WTC11 (cell line): ENCODE measurements around the gene GUCD1. TPM values are rescaled to one million over a fixed set of nuclear protein-coding genes. Genes with fewer than 3 reads are reported as not detected.

Experiments used
- ATAC-seq: fragments of 200-7000 bp; cut with Tn5 transposase; 2 replicates; pipeline ENCODE4 v1.10.0; 2021; ENCODE audit warnings: mild to moderate bottlenecking, moderate library complexity
- CTCF ChIA-PET: fragments of 300-600 bp; sonication (Branson Sonifier 250); formaldehyde crosslinking; loops from one replicate; lab custom pipeline; 2021; ENCODE audit warnings: antibody characterized with exemption; lab: Charles Lee
- POLR2A ChIA-PET: fragments of 350-600 bp; sonication (Branson Sonifier 250); formaldehyde crosslinking; loops from one replicate; lab custom pipeline; 2021; ENCODE audit warnings: antibody characterized with exemption; lab: Charles Lee
- DNase-seq: peaks from one replicate; pipeline ENCODE4 v3.0.0; 2021; ENCODE audit warnings: low spot score
- H3K27ac Mint-ChIP-seq: 2 replicates; pipeline ENCODE4 v1.8.0; 2021; ENCODE audit warnings: mixed read lengths
- H3K27me3 Mint-ChIP-seq: 2 replicates; pipeline ENCODE4 v1.8.0; 2021; ENCODE audit warnings: low read depth, mild to moderate bottlenecking, moderate library complexity, mixed read lengths
- H3K36me3 Mint-ChIP-seq: 2 replicates; pipeline ENCODE4 v1.8.0; 2021; ENCODE audit warnings: mixed read lengths
- H3K4me1 Mint-ChIP-seq: 2 replicates; pipeline ENCODE4 v1.8.0; 2022; ENCODE audit warnings: mixed read lengths
- H3K4me3 Mint-ChIP-seq: 2 replicates; pipeline ENCODE4 v1.8.0; 2021; ENCODE audit warnings: mild to moderate bottlenecking, moderate library complexity, mixed read lengths
- H3K9me3 Mint-ChIP-seq: 2 replicates; pipeline ENCODE4 v1.8.0; 2021; ENCODE audit warnings: mixed read lengths
- CBFB ChIP-seq: sonication (generic); formaldehyde crosslinking; IDR thresholded peaks from 2 replicates; pipeline ENCODE4 v1.8.1; 2022; ENCODE audit warnings: mild to moderate bottlenecking, low read depth, missing genetic modification reagents
- FOXJ3 ChIP-seq: sonication (generic); formaldehyde crosslinking; IDR thresholded peaks from 2 replicates; pipeline ENCODE4 v1.9.0; 2021; ENCODE audit warnings: missing genetic modification reagents, mild to moderate bottlenecking, borderline replicate concordance
- HMGA2 ChIP-seq: fragments of 250-450 bp; sonication (Bioruptor Pico); IDR thresholded peaks from 2 replicates; pipeline ENCODE4 v1.4.0; 2021; ENCODE audit warnings: mild to moderate bottlenecking, moderate library complexity
- MLX ChIP-seq: sonication (generic); formaldehyde crosslinking; IDR thresholded peaks from 2 replicates; pipeline ENCODE4 v1.8.1; 2023; ENCODE audit warnings: mild to moderate bottlenecking, missing genetic modification reagents, moderate library complexity
- MYBL2 ChIP-seq: sonication (generic); formaldehyde crosslinking; IDR thresholded peaks from 2 replicates; pipeline ENCODE4 v1.8.1; 2023; ENCODE audit warnings: mild to moderate bottlenecking, moderate library complexity, missing genetic modification reagents
- NFE2L1 ChIP-seq: sonication (generic); formaldehyde crosslinking; IDR thresholded peaks from 2 replicates; pipeline ENCODE4 v1.8.1; 2023; ENCODE audit warnings: missing genetic modification reagents
- ZNF232 ChIP-seq: sonication (generic); formaldehyde crosslinking; IDR thresholded peaks from 2 replicates; pipeline ENCODE4 v1.8.0; 2022; ENCODE audit warnings: mild to moderate bottlenecking, missing genetic modification reagents
- ZNF263 ChIP-seq: sonication (generic); formaldehyde crosslinking; IDR thresholded peaks from 2 replicates; pipeline ENCODE4 v1.8.1; 2022; ENCODE audit warnings: low read depth, mild to moderate bottlenecking, moderate library complexity, missing genetic modification reagents
- ZNF425 ChIP-seq: fragments of 250-450 bp; sonication (Bioruptor Pico); conservative IDR thresholded peaks from 2 replicates; pipeline ENCODE4 v1.9.0; 2021; ENCODE audit warnings: mild to moderate bottlenecking
- ZNF671 ChIP-seq: fragments of 250-450 bp; sonication (Bioruptor Pico); IDR thresholded peaks from 2 replicates; pipeline ENCODE4 v1.8.0; 2021; ENCODE audit warnings: mild to moderate bottlenecking
- total RNA-seq: library from RNA; stranded (reverse); gene quantifications from 3 replicates; pipeline ENCODE4 v1.2.3, GENCODE V29; 2021
- TF ChIP-seq, protein P1 (sequence below): sonication (generic); formaldehyde crosslinking; IDR thresholded peaks from 2 replicates; pipeline ENCODE4 v1.8.1; 2022; ENCODE audit warnings: low read depth, missing genetic modification reagents, borderline replicate concordance
- TF ChIP-seq, protein P2 (sequence below): fragments of 250-450 bp; sonication (Bioruptor Pico); IDR thresholded peaks from 2 replicates; pipeline ENCODE4 v1.9.0; 2021; ENCODE audit warnings: mild to moderate bottlenecking, borderline replicate concordance
- TF ChIP-seq, protein P3 (sequence below): fragments of 250-450 bp; sonication (Bioruptor Pico); IDR thresholded peaks from 2 replicates; pipeline ENCODE4 v1.8.0; 2021; ENCODE audit warnings: mild to moderate bottlenecking
- TF ChIP-seq, protein P4 (sequence below): sonication (generic); formaldehyde crosslinking; IDR thresholded peaks from 2 replicates; pipeline ENCODE4 v1.8.1; 2022; ENCODE audit warnings: mild to moderate bottlenecking, missing genetic modification reagents, moderate library complexity, borderline replicate concordance
- TF ChIP-seq, protein P5 (sequence below): fragments of 250-450 bp; sonication (Bioruptor Pico); IDR thresholded peaks from 2 replicates; pipeline ENCODE4 v1.9.0; 2021; ENCODE audit warnings: mild to moderate bottlenecking
- TF ChIP-seq, protein P6 (sequence below): sonication (generic); formaldehyde crosslinking; IDR thresholded peaks from 2 replicates; pipeline ENCODE4 v1.8.1; 2023; ENCODE audit warnings: mild to moderate bottlenecking, missing genetic modification reagents

The GUCD1 gene
- total RNA-seq, 1 experiment from 2014 or later: 105 TPM

DNA sequence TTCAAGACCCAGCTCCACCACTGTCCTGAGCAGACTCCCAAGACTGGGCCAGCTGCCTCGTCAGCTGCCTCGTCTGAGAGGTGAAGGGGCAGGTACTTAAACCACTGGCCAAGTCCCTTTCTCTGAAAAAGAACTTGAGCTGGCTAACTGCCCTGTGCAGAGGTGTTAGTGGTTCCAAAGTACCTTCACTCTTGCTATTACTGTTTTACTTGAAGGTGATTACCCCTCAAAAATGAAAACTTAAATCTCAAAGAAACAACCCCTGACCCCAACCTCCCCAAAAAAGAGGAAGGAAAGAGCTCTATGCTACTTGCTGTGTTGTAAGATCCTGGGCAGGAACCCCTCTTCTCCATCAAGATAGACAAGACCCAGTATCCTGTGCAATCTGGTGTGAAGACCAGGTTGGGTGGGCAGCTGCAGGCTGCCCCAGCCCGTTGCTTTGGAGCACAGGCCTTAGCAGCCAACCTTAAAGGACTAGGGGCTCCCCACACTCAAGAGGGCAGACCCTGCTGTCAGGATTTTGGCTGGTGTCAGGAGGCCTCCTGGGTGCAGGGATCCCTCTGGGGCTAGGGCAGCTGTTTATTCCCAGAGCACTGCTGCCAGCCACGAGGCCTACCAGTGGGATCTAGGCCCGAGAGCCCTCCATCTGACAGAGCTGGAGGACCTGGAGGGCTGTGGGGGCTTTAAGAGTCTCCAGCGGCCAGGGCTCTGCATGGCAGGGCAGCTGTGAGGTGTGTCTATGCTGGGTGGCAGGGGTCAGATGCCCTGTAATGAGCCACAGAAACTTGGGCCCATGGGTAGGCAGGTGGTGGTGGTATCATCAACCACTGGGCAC, 13.0 kb downstream of the GUCD1 start:
- H3K4me1 Mint-ChIP-seq: no peaks in the 10 kb centered on the region
- H3K27ac Mint-ChIP-seq: no peak overlapping the region
- ATAC-seq (no peak), DNase-seq (no peak)
- CTCF ChIA-PET: no interaction called here
- TF ChIP-seq, protein P1, sequence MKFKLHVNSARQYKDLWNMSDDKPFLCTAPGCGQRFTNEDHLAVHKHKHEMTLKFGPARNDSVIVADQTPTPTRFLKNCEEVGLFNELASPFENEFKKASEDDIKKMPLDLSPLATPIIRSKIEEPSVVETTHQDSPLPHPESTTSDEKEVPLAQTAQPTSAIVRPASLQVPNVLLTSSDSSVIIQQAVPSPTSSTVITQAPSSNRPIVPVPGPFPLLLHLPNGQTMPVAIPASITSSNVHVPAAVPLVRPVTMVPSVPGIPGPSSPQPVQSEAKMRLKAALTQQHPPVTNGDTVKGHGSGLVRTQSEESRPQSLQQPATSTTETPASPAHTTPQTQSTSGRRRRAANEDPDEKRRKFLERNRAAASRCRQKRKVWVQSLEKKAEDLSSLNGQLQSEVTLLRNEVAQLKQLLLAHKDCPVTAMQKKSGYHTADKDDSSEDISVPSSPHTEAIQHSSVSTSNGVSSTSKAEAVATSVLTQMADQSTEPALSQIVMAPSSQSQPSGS (CRISPR knock-in tag): no peak
- TF ChIP-seq FOXJ3 (CRISPR knock-in tag) (no peak), HMGA2 (CRISPR knock-in tag) (no peak), NFE2L1 (no peak), ZNF671 (CRISPR knock-in tag) (no peak), ZNF263 (CRISPR knock-in tag) (no peak)
- TF ChIP-seq, protein P2, sequence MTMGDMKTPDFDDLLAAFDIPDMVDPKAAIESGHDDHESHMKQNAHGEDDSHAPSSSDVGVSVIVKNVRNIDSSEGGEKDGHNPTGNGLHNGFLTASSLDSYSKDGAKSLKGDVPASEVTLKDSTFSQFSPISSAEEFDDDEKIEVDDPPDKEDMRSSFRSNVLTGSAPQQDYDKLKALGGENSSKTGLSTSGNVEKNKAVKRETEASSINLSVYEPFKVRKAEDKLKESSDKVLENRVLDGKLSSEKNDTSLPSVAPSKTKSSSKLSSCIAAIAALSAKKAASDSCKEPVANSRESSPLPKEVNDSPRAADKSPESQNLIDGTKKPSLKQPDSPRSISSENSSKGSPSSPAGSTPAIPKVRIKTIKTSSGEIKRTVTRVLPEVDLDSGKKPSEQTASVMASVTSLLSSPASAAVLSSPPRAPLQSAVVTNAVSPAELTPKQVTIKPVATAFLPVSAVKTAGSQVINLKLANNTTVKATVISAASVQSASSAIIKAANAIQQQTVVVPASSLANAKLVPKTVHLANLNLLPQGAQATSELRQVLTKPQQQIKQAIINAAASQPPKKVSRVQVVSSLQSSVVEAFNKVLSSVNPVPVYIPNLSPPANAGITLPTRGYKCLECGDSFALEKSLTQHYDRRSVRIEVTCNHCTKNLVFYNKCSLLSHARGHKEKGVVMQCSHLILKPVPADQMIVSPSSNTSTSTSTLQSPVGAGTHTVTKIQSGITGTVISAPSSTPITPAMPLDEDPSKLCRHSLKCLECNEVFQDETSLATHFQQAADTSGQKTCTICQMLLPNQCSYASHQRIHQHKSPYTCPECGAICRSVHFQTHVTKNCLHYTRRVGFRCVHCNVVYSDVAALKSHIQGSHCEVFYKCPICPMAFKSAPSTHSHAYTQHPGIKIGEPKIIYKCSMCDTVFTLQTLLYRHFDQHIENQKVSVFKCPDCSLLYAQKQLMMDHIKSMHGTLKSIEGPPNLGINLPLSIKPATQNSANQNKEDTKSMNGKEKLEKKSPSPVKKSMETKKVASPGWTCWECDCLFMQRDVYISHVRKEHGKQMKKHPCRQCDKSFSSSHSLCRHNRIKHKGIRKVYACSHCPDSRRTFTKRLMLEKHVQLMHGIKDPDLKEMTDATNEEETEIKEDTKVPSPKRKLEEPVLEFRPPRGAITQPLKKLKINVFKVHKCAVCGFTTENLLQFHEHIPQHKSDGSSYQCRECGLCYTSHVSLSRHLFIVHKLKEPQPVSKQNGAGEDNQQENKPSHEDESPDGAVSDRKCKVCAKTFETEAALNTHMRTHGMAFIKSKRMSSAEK (CRISPR knock-in tag): no peak
- TF ChIP-seq, protein P3, sequence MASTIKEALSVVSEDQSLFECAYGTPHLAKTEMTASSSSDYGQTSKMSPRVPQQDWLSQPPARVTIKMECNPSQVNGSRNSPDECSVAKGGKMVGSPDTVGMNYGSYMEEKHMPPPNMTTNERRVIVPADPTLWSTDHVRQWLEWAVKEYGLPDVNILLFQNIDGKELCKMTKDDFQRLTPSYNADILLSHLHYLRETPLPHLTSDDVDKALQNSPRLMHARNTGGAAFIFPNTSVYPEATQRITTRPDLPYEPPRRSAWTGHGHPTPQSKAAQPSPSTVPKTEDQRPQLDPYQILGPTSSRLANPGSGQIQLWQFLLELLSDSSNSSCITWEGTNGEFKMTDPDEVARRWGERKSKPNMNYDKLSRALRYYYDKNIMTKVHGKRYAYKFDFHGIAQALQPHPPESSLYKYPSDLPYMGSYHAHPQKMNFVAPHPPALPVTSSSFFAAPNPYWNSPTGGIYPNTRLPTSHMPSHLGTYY (CRISPR knock-in tag): no peak
- TF ChIP-seq, protein P4, sequence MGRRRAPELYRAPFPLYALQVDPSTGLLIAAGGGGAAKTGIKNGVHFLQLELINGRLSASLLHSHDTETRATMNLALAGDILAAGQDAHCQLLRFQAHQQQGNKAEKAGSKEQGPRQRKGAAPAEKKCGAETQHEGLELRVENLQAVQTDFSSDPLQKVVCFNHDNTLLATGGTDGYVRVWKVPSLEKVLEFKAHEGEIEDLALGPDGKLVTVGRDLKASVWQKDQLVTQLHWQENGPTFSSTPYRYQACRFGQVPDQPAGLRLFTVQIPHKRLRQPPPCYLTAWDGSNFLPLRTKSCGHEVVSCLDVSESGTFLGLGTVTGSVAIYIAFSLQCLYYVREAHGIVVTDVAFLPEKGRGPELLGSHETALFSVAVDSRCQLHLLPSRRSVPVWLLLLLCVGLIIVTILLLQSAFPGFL: no peak
- TF ChIP-seq, all 79 proteins: peak for 0
- POLR2A ChIA-PET: interaction anchor here (0.6 kb wide), 1 partner anchor 8 kb away, joined by 3 read pairs; no protein-coding TSS in a partner anchor
- H3K27me3 Mint-ChIP-seq: no peaks in the 10 kb centered on the region
- peaks cover 32% of the 10 kb centered on the region for H3K36me3 Mint-ChIP-seq
- no peaks in the 10 kb centered on the region for H3K9me3 Mint-ChIP-seq
- no peak overlapping the region for H3K4me3 Mint-ChIP-seq

GRCh38 chr22:24540470-24540869, 14.5 kb downstream of the GUCD1 start:
- Mint-ChIP-seq H3K36me3 (peaks cover 24% of the 10 kb centered on the region; the same call in 1 of the 2 replicates), H3K9me3 (no peaks in the 10 kb centered on the region), H3K27me3 (no peaks in the 10 kb centered on the region), H3K4me3 (no peak overlapping the region), H3K4me1 (no peaks in the 10 kb centered on the region), H3K27ac (no peak overlapping the region)
- ChIA-PET CTCF (no interaction called here), POLR2A (no interaction called here)
- ATAC-seq (no peak), DNase-seq (no peak)
- TF ChIP-seq MLX (no peak), ZNF425 (no peak), ZNF232 (CRISPR knock-in tag) (no peak), CBFB (no peak), MYBL2 (CRISPR knock-in tag) (no peak)
- TF ChIP-seq, protein P5, sequence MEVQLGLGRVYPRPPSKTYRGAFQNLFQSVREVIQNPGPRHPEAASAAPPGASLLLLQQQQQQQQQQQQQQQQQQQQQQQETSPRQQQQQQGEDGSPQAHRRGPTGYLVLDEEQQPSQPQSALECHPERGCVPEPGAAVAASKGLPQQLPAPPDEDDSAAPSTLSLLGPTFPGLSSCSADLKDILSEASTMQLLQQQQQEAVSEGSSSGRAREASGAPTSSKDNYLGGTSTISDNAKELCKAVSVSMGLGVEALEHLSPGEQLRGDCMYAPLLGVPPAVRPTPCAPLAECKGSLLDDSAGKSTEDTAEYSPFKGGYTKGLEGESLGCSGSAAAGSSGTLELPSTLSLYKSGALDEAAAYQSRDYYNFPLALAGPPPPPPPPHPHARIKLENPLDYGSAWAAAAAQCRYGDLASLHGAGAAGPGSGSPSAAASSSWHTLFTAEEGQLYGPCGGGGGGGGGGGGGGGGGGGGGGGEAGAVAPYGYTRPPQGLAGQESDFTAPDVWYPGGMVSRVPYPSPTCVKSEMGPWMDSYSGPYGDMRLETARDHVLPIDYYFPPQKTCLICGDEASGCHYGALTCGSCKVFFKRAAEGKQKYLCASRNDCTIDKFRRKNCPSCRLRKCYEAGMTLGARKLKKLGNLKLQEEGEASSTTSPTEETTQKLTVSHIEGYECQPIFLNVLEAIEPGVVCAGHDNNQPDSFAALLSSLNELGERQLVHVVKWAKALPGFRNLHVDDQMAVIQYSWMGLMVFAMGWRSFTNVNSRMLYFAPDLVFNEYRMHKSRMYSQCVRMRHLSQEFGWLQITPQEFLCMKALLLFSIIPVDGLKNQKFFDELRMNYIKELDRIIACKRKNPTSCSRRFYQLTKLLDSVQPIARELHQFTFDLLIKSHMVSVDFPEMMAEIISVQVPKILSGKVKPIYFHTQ (CRISPR knock-in tag): no peak
- TF ChIP-seq, protein P6, sequence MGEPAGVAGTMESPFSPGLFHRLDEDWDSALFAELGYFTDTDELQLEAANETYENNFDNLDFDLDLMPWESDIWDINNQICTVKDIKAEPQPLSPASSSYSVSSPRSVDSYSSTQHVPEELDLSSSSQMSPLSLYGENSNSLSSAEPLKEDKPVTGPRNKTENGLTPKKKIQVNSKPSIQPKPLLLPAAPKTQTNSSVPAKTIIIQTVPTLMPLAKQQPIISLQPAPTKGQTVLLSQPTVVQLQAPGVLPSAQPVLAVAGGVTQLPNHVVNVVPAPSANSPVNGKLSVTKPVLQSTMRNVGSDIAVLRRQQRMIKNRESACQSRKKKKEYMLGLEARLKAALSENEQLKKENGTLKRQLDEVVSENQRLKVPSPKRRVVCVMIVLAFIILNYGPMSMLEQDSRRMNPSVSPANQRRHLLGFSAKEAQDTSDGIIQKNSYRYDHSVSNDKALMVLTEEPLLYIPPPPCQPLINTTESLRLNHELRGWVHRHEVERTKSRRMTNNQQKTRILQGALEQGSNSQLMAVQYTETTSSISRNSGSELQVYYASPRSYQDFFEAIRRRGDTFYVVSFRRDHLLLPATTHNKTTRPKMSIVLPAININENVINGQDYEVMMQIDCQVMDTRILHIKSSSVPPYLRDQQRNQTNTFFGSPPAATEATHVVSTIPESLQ (CRISPR knock-in tag): no peak
